ENCODE data around the gene PTPRU.

PTPRU gene

DNA sequence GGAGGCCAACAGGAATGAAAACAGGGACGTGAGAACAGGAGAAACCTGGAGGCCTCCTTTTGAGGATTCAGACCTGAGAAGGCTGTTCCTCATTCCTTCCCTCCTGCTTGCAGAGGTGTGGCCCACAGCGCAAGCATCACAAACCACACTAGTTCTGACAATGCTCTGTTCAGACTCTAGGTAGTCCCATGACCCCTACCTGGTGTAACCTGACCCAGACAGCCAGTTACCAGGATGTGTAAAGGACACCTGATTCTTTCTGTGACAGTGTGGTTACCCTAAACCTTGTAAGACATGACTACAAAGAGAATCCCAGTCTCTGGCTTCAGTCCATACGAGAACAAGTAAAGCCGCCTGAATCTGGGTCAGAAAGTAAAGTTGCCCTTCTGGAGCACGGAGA lies 8.8 kb upstream of the PTPRU start:
- no peak for TF ChIP-seq POLR2AphosphoS5 (IDR thresholded peaks at IDR 0.05; ENCODE audit: low read depth, low read length)
- TF ChIP-seq TAF1 (IDR thresholded peaks at IDR 0.05; ENCODE audit: borderline replicate concordance, insufficient read depth, low read length): no peak
- no peak for TF ChIP-seq SIN3A (IDR thresholded peaks at IDR 0.05; ENCODE audit: borderline replicate concordance, insufficient read depth, low read length)
- TF ChIP-seq, protein P1, sequence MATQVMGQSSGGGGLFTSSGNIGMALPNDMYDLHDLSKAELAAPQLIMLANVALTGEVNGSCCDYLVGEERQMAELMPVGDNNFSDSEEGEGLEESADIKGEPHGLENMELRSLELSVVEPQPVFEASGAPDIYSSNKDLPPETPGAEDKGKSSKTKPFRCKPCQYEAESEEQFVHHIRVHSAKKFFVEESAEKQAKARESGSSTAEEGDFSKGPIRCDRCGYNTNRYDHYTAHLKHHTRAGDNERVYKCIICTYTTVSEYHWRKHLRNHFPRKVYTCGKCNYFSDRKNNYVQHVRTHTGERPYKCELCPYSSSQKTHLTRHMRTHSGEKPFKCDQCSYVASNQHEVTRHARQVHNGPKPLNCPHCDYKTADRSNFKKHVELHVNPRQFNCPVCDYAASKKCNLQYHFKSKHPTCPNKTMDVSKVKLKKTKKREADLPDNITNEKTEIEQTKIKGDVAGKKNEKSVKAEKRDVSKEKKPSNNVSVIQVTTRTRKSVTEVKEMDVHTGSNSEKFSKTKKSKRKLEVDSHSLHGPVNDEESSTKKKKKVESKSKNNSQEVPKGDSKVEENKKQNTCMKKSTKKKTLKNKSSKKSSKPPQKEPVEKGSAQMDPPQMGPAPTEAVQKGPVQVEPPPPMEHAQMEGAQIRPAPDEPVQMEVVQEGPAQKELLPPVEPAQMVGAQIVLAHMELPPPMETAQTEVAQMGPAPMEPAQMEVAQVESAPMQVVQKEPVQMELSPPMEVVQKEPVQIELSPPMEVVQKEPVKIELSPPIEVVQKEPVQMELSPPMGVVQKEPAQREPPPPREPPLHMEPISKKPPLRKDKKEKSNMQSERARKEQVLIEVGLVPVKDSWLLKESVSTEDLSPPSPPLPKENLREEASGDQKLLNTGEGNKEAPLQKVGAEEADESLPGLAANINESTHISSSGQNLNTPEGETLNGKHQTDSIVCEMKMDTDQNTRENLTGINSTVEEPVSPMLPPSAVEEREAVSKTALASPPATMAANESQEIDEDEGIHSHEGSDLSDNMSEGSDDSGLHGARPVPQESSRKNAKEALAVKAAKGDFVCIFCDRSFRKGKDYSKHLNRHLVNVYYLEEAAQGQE (IDR thresholded peaks at IDR 0.05; ENCODE audit: insufficient read depth in 1 of 2, low read depth in 2 of 2, low read length in 2 of 2): no peak
- TF ChIP-seq FOXP2 (optimal IDR thresholded peaks at IDR 0.05; ENCODE audit: borderline replicate concordance, extremely low read depth, extremely low read length, insufficient read depth): no peak

DNA sequence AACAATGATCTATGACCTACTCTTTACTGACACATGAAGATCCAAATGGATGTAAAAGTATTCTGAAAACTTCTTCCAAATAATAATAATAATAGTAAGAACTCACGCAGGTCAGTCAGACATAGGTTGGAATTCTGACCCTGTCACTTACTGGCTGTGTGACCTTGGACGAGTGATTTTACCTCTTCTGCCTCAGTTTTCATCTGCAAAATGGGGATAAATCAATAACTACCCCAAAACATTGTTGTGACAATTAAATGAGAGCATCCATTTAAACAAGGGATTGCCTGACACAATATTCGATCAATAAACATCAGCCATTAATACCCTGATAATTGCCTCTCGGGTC lies 6.1 kb upstream of the PTPRU start:
- no peak for TF ChIP-seq POLR2AphosphoS5 (IDR thresholded peaks at IDR 0.05; ENCODE audit: low read depth, low read length)
- TF ChIP-seq FOXP2 (optimal IDR thresholded peaks at IDR 0.05; ENCODE audit: borderline replicate concordance, extremely low read depth, extremely low read length, insufficient read depth): no peak
- no peak for TF ChIP-seq TAF1 (IDR thresholded peaks at IDR 0.05; ENCODE audit: borderline replicate concordance, insufficient read depth, low read length)
- TF ChIP-seq, protein P1 (IDR thresholded peaks at IDR 0.05; ENCODE audit: insufficient read depth in 1 of 2, low read depth in 2 of 2, low read length in 2 of 2): no peak
- no peak for TF ChIP-seq SIN3A (IDR thresholded peaks at IDR 0.05; ENCODE audit: borderline replicate concordance, insufficient read depth, low read length)

DNA sequence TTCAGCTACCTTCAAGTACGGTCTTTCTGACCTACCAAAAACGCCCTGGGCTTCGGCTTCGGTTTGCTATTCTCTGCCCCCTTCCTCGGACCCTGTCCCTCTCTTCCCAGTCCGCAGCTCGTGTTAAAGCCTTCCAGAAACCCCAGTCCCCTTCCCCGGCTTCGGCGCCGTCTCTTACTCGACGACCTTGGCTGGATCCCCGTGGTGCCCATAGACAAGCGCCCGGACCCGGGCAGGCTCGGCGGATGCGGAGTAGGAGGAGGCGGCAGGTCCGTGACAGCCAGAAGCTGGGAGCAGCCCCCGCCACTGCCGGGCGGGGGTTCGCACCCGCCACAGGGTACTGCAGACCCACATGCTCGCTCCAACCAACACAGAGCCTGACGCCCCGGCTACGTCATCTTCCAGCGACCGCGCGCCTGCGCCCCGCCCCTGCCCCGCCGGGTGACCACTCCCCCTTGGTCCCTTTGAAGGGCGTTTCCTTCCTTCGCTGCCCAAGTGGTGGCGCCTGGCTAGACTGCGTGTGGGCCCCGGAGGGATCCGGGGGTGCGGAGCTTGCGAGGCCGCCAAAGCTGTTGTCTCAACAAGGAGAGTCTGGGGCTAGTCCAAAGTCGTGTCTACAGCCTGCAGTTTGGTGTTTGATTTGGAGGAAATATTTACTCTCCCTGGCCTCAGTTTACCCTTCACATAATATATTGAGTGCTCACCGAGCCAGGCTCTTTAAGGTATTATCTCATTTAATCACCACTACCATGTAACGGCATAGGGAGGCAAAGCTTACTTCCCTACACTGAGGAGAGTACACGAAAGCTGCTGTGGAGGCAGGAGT lies 5.6 kb upstream of the PTPRU start, which contains the start of gene MECR:
MECR (minus strand) TSS at position 382 of the 826 bp plus-strand sequence; CDS start at position 354, 28 bp downstream.
- peak; percentile 88 for TF ChIP-seq POLR2AphosphoS5 (IDR thresholded peaks at IDR 0.05; ENCODE audit: low read depth, low read length)
- TF ChIP-seq SIN3A (IDR thresholded peaks at IDR 0.05; ENCODE audit: borderline replicate concordance, insufficient read depth, low read length): peak; percentile 89; the same call in 1 of the 2 replicates
- TF ChIP-seq FOXP2 (optimal IDR thresholded peaks at IDR 0.05; ENCODE audit: borderline replicate concordance, extremely low read depth, extremely low read length, insufficient read depth): no peak

DNA sequence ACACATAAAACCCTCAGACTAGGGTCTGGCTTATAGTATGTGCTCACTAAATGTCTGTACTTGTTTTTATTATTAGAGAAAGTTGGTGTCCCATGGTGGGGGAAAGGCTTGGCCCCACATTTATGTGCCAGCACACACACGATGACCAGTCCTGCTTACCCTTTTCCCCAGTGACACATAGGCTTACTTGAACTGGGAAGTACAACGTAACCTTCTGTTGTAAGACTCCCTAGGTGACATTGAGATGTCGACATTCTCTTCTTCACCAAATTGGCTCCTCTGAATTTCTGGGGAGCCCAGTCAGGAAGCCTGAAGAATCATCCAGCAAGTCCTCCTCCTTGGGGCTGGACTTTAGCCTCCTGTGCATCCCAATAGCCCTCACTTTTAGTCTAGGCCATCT lies 3.9 kb upstream of the PTPRU start:
- no peak for TF ChIP-seq POLR2AphosphoS5 (IDR thresholded peaks at IDR 0.05; ENCODE audit: low read depth, low read length)
- TF ChIP-seq FOXP2 (optimal IDR thresholded peaks at IDR 0.05; ENCODE audit: borderline replicate concordance, extremely low read depth, extremely low read length, insufficient read depth): no peak
- no peak for TF ChIP-seq TAF1 (IDR thresholded peaks at IDR 0.05; ENCODE audit: borderline replicate concordance, insufficient read depth, low read length)
- TF ChIP-seq, protein P1 (IDR thresholded peaks at IDR 0.05; ENCODE audit: insufficient read depth in 1 of 2, low read depth in 2 of 2, low read length in 2 of 2): no peak
- TF ChIP-seq SIN3A (IDR thresholded peaks at IDR 0.05; ENCODE audit: borderline replicate concordance, insufficient read depth, low read length): no peak

DNA sequence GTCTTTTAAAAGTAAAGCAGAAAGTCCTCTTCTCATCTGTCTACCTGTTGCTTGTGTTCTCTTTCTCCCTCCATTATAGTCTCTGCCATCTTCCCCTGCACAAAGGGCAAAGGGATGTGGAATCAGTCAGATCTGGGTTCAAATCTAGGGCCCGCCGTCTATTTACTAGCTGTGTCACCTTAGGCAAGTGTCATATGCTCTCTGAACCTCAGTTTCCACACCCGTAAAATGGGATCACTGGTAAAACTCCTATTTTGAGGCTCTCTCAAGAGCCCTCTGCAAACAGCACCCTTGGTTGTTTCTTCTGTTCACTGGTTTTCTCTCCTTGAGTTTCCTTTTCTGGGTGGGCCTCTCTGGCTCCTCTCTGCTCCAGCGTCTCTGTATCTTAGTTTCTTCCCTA lies 2.6 kb upstream of the PTPRU start:
- TF ChIP-seq, protein P1 (IDR thresholded peaks at IDR 0.05; ENCODE audit: insufficient read depth in 1 of 2, low read depth in 2 of 2, low read length in 2 of 2): no peak
- TF ChIP-seq TAF1 (IDR thresholded peaks at IDR 0.05; ENCODE audit: borderline replicate concordance, insufficient read depth, low read length) (no peak), FOXP2 (optimal IDR thresholded peaks at IDR 0.05; ENCODE audit: borderline replicate concordance, extremely low read depth, extremely low read length, insufficient read depth) (no peak), SIN3A (IDR thresholded peaks at IDR 0.05; ENCODE audit: borderline replicate concordance, insufficient read depth, low read length) (no peak), POLR2AphosphoS5 (IDR thresholded peaks at IDR 0.05; ENCODE audit: low read depth, low read length) (no peak)
